HG03457 (cell line): ENCODE results near the gene ATF6.
"Not testable (repeated sequence)": the region's sequence is repeated elsewhere in the genome, so short reads cannot be mapped to it uniquely, and the experiment has no call there.

ENCODE experiments used
- ATAC-seq: cut with Tn5 transposase; IDR thresholded peaks from one replicate; pipeline ENCODE4 v1.9.1; 2021; ENCODE audit warnings: moderate number of reproducible peaks; ENCODE audit not compliant: unreplicated experiment

Gene ATF6

DNA sequence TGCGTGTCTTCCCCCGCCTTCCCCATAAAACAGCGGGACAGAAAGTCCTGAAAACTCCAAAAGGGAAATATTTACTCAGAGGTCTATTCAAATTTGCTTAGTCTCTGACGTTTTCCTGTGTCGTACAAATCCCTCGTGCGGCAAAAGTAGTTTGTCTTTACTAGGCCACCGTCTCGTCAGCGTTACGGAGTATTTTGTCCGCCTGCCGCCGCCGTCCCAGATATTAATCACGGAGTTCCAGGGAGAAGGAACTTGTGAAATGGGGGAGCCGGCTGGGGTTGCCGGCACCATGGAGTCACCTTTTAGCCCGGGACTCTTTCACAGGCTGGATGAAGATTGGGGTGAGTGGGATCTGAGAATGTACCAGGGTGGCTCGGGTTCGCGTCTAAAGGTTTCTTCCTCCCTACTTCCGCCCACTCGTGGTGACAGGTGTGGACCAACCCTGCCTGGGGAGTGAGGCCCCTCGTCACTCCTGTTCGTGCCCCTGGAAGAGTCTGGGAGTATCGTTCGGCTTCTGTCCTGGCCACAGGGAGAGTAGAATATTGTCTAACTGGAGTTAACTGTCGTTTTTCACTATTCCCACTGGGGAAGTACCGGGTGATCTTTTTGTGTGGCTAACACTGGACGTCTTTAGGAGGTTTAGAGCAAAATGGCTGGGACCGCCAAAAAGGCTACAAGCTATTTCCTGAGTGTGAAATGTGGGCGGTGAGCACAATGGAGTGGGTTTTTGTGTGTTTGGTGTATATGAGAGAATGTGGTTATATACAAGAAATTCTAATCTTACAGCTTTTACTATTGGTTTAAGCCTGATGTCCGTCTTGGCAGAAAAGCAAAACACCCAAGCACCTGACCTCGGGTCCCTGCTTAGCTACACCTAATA, at the start of gene ATF6:
Gene ATF6, plus strand, starts transcription at position 219 of the 880 bp plus-strand sequence. Its CDS starts 41 bp downstream, at position 260.
- ATAC-seq: peak; percentile 47

GRCh38 chr1:161718559-161719324, 47.4 kb upstream of the ATF6 start:
- ATAC-seq: no peak

GRCh38 chr1:161719325-161719611, 46.9 kb upstream of the ATF6 start:
- ATAC-seq: no peak

DNA sequence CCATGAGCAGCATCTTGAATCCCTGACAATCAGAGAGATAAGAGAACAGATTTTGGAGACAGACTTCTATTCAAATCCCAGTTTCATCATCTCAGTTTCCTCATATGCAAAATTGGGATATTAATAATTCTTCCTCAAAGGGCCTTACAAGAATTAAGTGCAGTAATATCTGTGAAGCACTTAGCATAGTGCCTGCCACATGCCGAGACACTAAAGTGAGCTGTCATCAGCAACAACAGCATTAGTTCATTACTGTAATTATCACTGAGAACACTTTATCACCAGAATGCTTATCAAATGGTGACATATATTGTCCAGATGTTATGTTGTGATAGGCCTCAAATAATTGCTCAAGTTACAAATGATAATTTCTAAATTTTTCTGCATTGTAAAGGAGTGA, 45.7 kb upstream of the ATF6 start:
- ATAC-seq: no peak

DNA sequence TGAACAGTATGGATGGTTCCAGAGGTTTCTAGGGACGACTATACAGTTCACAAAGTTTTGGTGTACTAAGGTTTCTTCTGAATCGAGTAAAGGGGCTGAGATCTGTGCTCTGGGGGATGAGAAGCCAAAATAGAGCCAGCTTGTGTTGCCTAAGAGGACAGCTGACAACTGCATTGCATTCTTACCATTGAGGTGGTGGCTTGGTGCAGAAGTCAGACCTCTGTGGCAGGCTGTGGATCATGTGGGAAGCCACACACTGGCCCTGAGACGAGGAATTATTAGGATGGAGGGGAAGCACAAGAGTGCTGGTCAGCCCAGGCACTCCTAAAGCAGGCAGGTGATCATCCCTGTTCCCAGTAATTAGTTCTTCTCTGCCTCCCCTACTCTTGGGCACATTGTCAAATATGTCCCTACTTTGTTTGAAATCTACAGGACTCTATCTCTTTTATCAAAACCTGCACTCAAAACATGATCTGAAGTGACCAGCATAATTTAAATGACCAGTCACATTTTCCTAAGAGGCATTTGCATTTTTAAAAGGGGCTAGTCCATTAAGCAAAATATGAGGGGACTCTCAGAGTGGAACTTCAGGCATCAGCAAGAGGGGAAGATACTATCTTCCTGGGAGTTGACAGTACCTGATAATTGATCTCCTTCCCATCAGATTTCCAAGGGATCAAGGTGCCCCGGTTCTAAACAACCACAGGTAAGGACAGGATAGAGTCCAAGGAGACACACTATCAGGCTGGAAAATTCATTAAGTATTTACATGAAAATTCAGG, 45.0 kb upstream of the ATF6 start, which contains the start of gene FCRLB:
Gene FCRLB, plus strand, starts transcription at position 589 of the 782 bp plus-strand sequence. CDS start 1,129 bp downstream, outside the sequence.
- no peak for ATAC-seq

- no peak for ATAC-seq
Measured at GRCh38 chr1:161721738-161722343, 44.3 kb upstream of the ATF6 start.

DNA sequence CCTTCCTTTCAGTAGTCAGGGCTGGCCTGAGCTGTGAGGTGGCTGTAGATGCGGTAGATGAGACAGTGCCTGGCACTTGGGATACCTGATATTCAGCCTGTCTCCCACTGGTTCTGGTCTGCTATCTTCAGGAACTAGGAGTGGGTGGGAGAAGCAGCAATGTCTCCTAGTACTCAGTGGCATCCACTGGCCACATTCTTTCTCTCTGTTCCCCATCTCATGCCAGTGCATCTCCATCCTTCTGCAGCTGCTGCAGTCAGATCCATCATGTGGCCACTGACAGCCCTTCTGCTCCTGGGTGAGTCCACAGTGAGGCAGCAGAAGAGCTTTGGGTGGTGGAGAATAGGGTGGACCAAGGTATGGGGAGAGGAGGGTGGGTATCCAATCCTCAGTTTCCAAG, 43.7 kb upstream of the ATF6 start:
- no peak for ATAC-seq

DNA sequence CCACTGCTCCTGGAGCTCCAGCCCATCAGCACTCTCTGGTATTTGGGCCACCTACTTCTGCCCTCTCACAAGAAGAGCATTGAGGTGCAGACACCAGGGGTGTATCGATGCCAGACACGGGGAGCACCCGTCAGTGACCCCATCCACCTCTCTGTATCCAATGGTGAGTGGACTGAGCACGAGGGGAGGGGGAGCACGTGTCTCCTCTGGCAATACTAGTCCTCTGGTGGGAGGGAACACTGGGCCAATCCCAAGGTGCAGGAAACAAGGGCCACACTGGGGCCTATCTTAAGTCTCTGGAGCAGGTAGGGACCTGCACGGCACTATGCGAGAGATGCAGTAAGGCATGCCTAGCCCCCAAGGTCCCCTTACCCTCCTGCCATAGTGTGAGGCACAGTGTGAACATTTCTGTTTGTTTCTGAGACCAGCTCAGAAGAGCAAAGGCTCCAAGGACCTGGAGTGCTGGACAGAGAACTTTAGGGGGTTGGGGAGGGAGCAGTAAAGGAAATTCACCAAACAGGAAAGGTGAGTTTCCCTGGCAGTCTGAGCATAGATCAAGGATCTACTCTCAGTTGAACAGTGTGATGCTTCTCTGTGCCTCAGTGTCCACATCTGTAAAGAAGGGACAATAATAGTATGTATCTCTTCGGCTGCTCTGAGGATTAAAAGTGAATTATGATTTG, 42.5 kb upstream of the ATF6 start:
- no peak for ATAC-seq

- ATAC-seq: not testable (repeated sequence)
Measured at GRCh38 chr1:161725258-161725907, 40.7 kb upstream of the ATF6 start.

- ATAC-seq: no peak
Measured at GRCh38 chr1:161725908-161726472, 40.1 kb upstream of the ATF6 start.

GRCh38 chr1:161726473-161727255, 39.5 kb upstream of the ATF6 start:
- ATAC-seq: peak; percentile 46

GRCh38 chr1:161727256-161727924, 38.7 kb upstream of the ATF6 start:
- peak; percentile 8 for ATAC-seq

GRCh38 chr1:161728376-161729226, 37.5 kb upstream of the ATF6 start:
- ATAC-seq: no peak

GRCh38 chr1:161730050-161730564, 36.0 kb upstream of the ATF6 start:
- no peak for ATAC-seq

GRCh38 chr1:161731241-161731640, 34.9 kb upstream of the ATF6 start:
- ATAC-seq: no peak

- ATAC-seq: no peak
Measured at GRCh38 chr1:161731981-161732718, 34.0 kb upstream of the ATF6 start.
